H1 (cell line): ENCODE measurements around the gene LRPPRC. TPM values are rescaled to one million over a fixed set of nuclear protein-coding genes. Genes with fewer than 3 reads are reported as not detected.

ENCODE experiments used
- polyA plus RNA-seq, 7 experiments: library from polyadenylated mRNA; depleted of rRNA in 3 of 7; stranded (reverse) in 5 of 7; unstranded in 2 of 7; fragments of >200 nt in 5 of 7; fragments of 200-250 nt in 2 of 7; gene quantifications; 1 replicate in 5 of 7; 2 replicates in 1 of 7; 4 replicates in 1 of 7; pipeline versions ENCODE4 v1.2.1 to v1.2.3, GENCODE V29; 2011 to 2013; ENCODE audit warnings: missing spikeins in 2 of 7, mixed read lengths in 2 of 7
- total RNA-seq: library from RNA; stranded (reverse); fragmentation: NEBNext Ultra II Directional; extraction: Animal tissue kit (Norgen Biotek cat#: 25700); gene quantifications from 2 replicates; pipeline ENCODE4 v1.2.1, GENCODE V29; 2021
- TF ChIP-seq, protein P1 (sequence below), 3 experiments: IDR thresholded peaks; 1 replicate in 2 of 3; 2 replicates in 1 of 3; pipeline versions ENCODE4 v1.5.1 to v1.6.1; 2011; ENCODE audit warnings: low read length in 3 of 3, mild to moderate bottlenecking in 3 of 3, inconsistent platforms in 2 of 3, low read depth in 1 of 3, moderate library complexity in 1 of 3; ENCODE audit not compliant: insufficient read depth in 1 of 3; ENCODE audit errors: control extremely low read depth in 1 of 3

The LRPPRC gene
- total and polyA plus RNA-seq, 2 of the 8 experiments (the other 6 are each of a cell fraction or from before 2014, with no cell fraction given), result 43.4 to 167 TPM

DNA sequence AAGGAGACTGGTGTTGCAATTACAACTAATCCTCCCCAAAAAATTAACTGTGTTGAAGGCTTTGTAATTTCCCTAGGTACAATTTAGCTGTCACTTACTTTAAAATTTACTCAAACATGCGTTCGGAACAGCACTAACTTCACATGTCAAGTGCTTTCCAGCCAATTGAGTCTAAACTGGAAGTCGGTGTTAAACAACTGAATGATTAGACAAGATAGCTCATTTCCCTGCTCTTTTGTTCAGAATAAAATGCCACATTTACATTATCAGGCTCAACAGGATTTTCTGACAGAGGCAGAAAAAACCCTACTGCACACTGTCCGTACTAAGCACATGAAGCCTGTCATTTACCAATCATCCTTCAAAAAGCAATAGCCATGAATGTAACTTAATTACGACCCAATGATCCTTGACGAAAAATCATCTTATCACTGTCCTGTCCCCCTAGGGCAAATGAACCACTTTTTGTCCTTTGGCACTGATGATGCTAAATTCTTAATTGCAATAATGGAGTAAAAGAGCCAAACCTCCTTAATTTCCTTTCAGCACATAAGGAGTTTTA, 56.0 kb downstream of the LRPPRC start (continued):
- TF ChIP-seq, protein P1, sequence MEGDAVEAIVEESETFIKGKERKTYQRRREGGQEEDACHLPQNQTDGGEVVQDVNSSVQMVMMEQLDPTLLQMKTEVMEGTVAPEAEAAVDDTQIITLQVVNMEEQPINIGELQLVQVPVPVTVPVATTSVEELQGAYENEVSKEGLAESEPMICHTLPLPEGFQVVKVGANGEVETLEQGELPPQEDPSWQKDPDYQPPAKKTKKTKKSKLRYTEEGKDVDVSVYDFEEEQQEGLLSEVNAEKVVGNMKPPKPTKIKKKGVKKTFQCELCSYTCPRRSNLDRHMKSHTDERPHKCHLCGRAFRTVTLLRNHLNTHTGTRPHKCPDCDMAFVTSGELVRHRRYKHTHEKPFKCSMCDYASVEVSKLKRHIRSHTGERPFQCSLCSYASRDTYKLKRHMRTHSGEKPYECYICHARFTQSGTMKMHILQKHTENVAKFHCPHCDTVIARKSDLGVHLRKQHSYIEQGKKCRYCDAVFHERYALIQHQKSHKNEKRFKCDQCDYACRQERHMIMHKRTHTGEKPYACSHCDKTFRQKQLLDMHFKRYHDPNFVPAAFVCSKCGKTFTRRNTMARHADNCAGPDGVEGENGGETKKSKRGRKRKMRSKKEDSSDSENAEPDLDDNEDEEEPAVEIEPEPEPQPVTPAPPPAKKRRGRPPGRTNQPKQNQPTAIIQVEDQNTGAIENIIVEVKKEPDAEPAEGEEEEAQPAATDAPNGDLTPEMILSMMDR (IDR thresholded peaks at IDR 0.05; ENCODE audit: control extremely low read depth in 1 of 3, insufficient read depth in 1 of 3, low read depth in 1 of 3, low read length in 3 of 3), result no peak
